Ecto neural progenitor cell (in vitro differentiated cells): ENCODE measurements around the gene MYH4.

Experiments used
- DNase-seq: peaks from one replicate; pipeline ENCODE4 v3.0.0-alpha.2; 2018; ENCODE audit warnings: low spot score

MYH4 gene

DNA sequence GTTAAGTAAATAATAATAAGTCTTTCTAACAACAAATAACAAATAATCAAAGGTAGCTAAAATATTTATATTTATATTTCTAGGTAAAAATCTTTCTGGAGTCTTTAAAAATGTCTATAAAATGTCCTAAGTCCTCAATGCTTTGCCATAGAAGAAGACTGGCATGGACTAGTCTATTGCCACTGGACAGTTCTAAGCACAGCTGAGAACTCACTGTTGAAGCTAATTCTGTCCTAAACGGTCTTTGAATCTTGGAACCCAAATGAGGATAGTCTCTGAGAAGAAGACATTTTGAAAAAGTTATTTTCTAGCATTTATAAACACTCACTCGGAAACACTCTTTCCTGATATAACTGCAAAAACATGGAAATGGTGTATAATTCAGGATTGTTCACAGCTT is 48.1 kb downstream of the MYH4 start:
- no peak for DNase-seq

DNA sequence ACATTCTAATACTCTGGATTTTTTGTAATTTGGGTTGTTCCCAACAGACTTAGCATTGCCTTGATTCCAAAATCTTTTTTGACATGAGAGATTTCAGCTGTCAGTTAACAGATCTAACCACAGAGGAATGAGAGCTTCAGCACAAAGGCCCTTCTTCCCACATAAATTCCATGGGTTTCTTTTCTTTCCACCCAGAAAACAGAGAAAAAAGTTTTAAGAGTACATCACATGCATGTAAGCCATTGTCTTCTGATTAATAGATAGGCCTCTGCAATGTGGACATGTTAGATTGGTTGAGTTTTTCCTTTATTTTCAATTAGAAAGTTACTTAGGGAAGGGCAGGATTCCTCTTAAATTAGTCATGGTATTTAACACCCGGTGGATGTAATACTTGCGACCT is 48.5 kb downstream of the MYH4 start:
- DNase-seq: no peak

DNA sequence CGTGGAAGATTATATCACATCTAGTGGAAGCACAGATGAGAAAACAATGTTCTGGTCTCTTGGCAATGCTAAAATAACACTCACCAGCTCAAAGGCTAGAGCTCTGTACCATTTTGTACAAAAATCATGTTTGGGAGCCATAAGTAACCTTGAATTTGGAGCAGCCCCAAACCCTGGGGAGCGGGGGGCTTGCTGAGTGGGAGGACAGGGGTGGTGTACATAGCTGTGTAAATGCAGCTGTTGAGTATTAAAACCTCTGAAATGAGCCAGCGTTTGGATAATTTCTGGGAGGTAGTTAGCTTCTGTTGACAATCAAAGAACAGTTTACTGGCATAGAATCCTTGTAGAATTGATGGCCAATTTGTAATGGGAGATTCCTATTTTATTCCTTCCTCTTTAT is 51.9 kb downstream of the MYH4 start:
- no peak for DNase-seq

DNA sequence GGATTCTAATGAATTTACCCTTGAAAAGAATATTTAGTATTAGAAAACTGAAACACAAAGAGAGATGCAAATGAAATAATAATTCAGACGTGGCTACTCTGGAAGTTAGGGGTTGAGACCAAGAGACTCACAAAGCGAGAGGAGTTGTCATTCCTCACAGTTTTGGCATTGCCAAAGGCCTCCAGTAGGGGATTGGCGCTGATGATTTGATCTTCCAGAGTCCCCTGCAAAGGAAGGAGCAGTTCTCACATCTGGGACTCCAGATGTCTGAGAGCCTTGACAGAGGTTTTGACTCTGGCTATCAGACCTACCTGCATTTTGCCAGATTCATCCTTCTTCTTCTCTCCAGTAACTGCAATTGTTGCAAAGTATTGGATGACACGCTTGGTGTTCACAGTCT is 54.2 kb downstream of the MYH4 start:
- no peak for DNase-seq

DNA sequence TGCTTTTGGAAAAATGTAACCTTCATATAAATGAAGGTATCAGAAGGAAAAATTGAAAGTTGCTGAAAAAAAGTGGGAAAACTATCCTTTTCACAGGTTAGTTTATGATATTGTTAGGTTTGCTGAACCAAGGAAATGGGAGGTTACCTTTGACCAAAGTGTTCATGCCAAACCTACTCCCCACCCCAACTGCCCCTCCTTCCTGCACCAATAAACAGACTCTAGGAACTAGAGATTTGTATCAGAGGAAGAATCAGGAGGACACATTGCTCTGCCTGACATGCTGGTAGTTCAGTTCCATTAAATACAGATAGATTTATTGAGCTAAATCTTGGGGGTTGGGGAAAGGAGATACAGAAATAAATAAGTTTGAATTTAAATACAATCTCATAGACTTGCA is 65.8 kb downstream of the MYH4 start:
- DNase-seq: no peak

DNA sequence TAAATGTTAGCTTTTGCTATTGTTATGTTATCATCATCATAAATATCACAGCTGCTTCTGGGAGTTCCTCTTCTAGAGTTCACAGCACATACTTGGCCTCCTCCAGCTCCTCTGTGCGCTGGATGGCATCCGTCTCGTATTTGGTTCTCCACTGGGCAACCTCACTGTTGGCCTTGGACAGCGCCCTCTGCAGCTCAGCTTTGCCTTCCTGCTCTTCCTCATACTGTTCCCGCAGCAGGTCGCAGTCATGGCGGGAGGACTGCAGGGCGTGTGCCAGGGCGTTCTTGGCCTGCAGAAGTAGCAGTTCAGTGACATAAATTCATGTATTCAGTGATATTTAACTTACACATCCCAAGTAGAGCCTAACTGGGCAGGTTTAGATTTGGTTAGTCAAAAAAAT is 71.0 kb downstream of the MYH4 start:
- DNase-seq: no peak

DNA sequence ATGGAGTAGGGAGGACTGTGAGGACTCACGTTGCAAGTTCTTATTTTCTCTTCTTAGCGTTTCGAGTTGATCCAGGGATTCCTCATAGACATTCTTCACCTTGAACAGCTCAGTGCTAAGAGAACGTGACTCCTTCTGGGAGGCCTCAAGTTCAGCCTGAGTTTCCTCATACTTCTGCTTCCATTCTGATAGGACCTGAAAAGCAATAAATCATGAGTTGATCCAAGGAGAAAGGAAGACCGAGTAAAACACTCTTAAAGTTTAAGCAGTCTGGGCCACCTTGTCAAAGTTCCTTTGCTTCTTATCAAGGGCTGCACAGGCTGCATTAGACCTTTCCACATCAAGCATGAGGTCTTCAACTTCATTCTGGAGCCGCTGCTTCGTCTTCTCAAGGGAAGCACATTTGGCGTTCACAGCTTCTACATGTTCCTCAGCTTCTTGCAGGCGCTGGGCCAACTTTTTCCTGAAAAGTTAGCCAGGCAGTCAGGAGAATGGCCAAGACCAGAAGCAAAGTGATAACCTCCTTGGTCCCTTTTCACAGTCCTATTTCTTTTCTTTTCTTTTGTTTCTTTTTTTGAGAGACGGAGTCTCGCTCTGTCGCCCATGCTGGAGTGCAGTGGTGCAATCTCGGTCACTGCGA is 72.7 kb downstream of the MYH4 start:
- DNase-seq: no peak

DNA sequence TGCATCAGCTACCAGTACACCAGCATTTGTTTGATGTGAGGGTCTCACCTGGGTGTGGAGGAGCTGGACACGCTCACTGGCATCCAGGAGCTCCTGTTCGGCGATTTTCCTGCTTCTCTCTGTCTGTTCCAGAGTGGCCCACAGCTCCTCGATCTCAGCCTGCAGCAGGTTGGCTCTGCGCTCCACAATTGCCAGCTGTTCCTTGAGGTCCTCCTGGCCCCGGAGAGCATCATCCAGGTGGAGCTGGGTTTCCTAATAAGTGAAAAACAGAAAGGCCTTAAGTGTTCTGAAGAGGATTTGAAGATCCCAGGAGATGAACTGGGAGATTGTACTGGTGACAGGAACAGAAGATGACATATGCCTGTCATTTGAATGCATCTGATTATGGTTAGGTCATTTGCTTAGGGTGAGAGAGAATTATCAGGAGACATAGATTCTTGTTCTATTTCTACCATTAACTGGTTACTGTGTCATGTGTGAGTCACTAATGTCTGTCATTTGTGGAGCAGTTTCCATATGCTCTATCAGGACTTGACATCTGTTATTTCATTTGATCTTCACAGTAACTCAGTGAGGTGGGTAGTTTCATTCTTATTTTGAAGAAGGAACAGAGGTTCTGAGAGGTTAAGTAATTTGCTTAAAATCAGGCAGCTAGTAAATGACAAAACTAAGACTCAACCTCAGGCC is 75.0 kb downstream of the MYH4 start:
- DNase-seq: no peak
